ENCODE measurements around the gene NEK11.

DNA sequence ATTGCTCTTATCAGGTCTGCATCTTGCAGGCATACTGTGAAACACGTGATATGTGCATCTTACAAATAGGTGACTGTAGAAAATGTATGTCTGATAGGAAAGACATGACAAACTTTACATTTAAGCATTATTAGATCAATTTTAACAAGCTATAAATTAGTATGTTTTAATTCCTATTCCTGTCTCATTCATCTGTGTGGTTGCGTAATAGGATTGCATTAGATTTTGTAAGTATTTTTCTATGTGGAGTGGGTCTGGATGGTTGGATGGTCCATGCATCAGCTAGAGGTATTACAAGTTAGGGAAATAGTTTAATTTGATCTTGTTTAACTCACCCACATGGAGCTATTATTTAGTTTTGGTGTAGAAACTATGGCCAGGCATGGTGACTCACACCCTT, 18.9 kb upstream of the NEK11 start:
- TF ChIP-seq EZH2 (IDR thresholded peaks at IDR 0.05; ENCODE audit: low read length) = no peak
- no peak for TF ChIP-seq CTCF (optimal IDR thresholded peaks at IDR 0.05 in 1 of 3, IDR thresholded peaks at IDR 0.05 in 1 of 3, conservative IDR thresholded peaks at IDR 0.05 in 1 of 3; ENCODE audit: extremely low read depth in 1 of 3, insufficient read depth in 2 of 3, low read length in 3 of 3)

Measured in keratinocyte (primary cell).